Measurements from ENCODE around the gene TSPAN3.

TSPAN3 gene

GRCh38 chr15:77066971-77067690 lies 3.8 kb downstream of the TSPAN3 start:
- TF ChIP-seq POLR2A (IDR thresholded peaks at IDR 0.05; ENCODE audit: low read depth, low read length) (no peak), POLR2AphosphoS5 (IDR thresholded peaks at IDR 0.05; ENCODE audit: low read depth, low read length) (no peak)
- no peak for FAIRE-seq
- no peak for DNase-seq (ENCODE audit: insufficient read length)

- no peak for DNase-seq (ENCODE audit: insufficient read length)
- no peak for TF ChIP-seq TAF1 (IDR thresholded peaks at IDR 0.05; ENCODE audit: borderline replicate concordance, low read depth, low read length)
- TF ChIP-seq POLR2A (IDR thresholded peaks at IDR 0.05; ENCODE audit: low read depth, low read length) = no peak
- no peak for TF ChIP-seq POLR2AphosphoS5 (IDR thresholded peaks at IDR 0.05; ENCODE audit: low read depth, low read length)
- FAIRE-seq = no peak
Observed at GRCh38 chr15:77064539-77065308, 6.2 kb downstream of the TSPAN3 start.

GRCh38 chr15:77064063-77064462 lies 6.8 kb downstream of the TSPAN3 start:
- DNase-seq (ENCODE audit: insufficient read length) (no peak), FAIRE-seq (no peak)
- no peak for TF ChIP-seq TAF1 (IDR thresholded peaks at IDR 0.05; ENCODE audit: borderline replicate concordance, low read depth, low read length)
- TF ChIP-seq POLR2A (IDR thresholded peaks at IDR 0.05; ENCODE audit: low read depth, low read length) = no peak
- no peak for TF ChIP-seq POLR2AphosphoS5 (IDR thresholded peaks at IDR 0.05; ENCODE audit: low read depth, low read length)

- DNase-seq (ENCODE audit: insufficient read length) (no peak), FAIRE-seq (no peak)
- TF ChIP-seq TAF1 (IDR thresholded peaks at IDR 0.05; ENCODE audit: borderline replicate concordance, low read depth, low read length) = no peak
- no peak for TF ChIP-seq POLR2A (IDR thresholded peaks at IDR 0.05; ENCODE audit: low read depth, low read length)
- no peak for TF ChIP-seq POLR2AphosphoS5 (IDR thresholded peaks at IDR 0.05; ENCODE audit: low read depth, low read length)
Observed at GRCh38 chr15:77063249-77063648, 7.7 kb downstream of the TSPAN3 start.

GRCh38 chr15:77060546-77060945 lies 10.4 kb downstream of the TSPAN3 start:
- DNase-seq (ENCODE audit: insufficient read length) (no peak), FAIRE-seq (no peak)
- no peak for TF ChIP-seq POLR2A (IDR thresholded peaks at IDR 0.05; ENCODE audit: low read depth, low read length)
- TF ChIP-seq POLR2AphosphoS5 (IDR thresholded peaks at IDR 0.05; ENCODE audit: low read depth, low read length) = no peak
- TF ChIP-seq TAF1 (IDR thresholded peaks at IDR 0.05; ENCODE audit: borderline replicate concordance, low read depth, low read length) = no peak

GRCh38 chr15:77059786-77060361 lies 11.0 kb downstream of the TSPAN3 start:
- TF ChIP-seq TAF1 (IDR thresholded peaks at IDR 0.05; ENCODE audit: borderline replicate concordance, low read depth, low read length) (no peak), POLR2AphosphoS5 (IDR thresholded peaks at IDR 0.05; ENCODE audit: low read depth, low read length) (no peak), POLR2A (IDR thresholded peaks at IDR 0.05; ENCODE audit: low read depth, low read length) (no peak)
- no peak for DNase-seq (ENCODE audit: insufficient read length)
- peak; percentile 61 for FAIRE-seq

GRCh38 chr15:77058468-77058867 lies 12.4 kb downstream of the TSPAN3 start:
- TF ChIP-seq POLR2AphosphoS5 (IDR thresholded peaks at IDR 0.05; ENCODE audit: low read depth, low read length) (no peak), TAF1 (IDR thresholded peaks at IDR 0.05; ENCODE audit: borderline replicate concordance, low read depth, low read length) (no peak), POLR2A (IDR thresholded peaks at IDR 0.05; ENCODE audit: low read depth, low read length) (no peak)
- FAIRE-seq = no peak

GRCh38 chr15:77057685-77058084 lies 13.2 kb downstream of the TSPAN3 start:
- no peak for DNase-seq (ENCODE audit: insufficient read length)
- no peak for FAIRE-seq
- no peak for TF ChIP-seq POLR2AphosphoS5 (IDR thresholded peaks at IDR 0.05; ENCODE audit: low read depth, low read length)
- no peak for TF ChIP-seq POLR2A (IDR thresholded peaks at IDR 0.05; ENCODE audit: low read depth, low read length)
- no peak for TF ChIP-seq TAF1 (IDR thresholded peaks at IDR 0.05; ENCODE audit: borderline replicate concordance, low read depth, low read length)

More at GRCh38 chr15:77058468-77058867, 12.4 kb downstream of the TSPAN3 start:
- DNase-seq (ENCODE audit: insufficient read length) = no peak

GRCh38 chr15:77057072-77057471 lies 13.8 kb downstream of the TSPAN3 start:
- DNase-seq (ENCODE audit: insufficient read length) (no peak), FAIRE-seq (no peak)
- TF ChIP-seq TAF1 (IDR thresholded peaks at IDR 0.05; ENCODE audit: borderline replicate concordance, low read depth, low read length) = no peak
- TF ChIP-seq POLR2AphosphoS5 (IDR thresholded peaks at IDR 0.05; ENCODE audit: low read depth, low read length) = no peak
- no peak for TF ChIP-seq POLR2A (IDR thresholded peaks at IDR 0.05; ENCODE audit: low read depth, low read length)

GRCh38 chr15:77053709-77054108 lies 17.2 kb downstream of the TSPAN3 start:
- DNase-seq (ENCODE audit: insufficient read length) (no peak), FAIRE-seq (no peak)
- no peak for TF ChIP-seq POLR2A (IDR thresholded peaks at IDR 0.05; ENCODE audit: low read depth, low read length)
- TF ChIP-seq POLR2AphosphoS5 (IDR thresholded peaks at IDR 0.05; ENCODE audit: low read depth, low read length) = no peak
- TF ChIP-seq TAF1 (IDR thresholded peaks at IDR 0.05; ENCODE audit: borderline replicate concordance, low read depth, low read length) = no peak

- TF ChIP-seq POLR2AphosphoS5 (IDR thresholded peaks at IDR 0.05; ENCODE audit: low read depth, low read length) = no peak
- no peak for TF ChIP-seq TAF1 (IDR thresholded peaks at IDR 0.05; ENCODE audit: borderline replicate concordance, low read depth, low read length)
- TF ChIP-seq POLR2A (IDR thresholded peaks at IDR 0.05; ENCODE audit: low read depth, low read length) = no peak
- no peak for FAIRE-seq
- DNase-seq (ENCODE audit: insufficient read length) = no peak
Observed at GRCh38 chr15:77052556-77052955, 18.4 kb downstream of the TSPAN3 start.

Data from GM12892 (cell line).